SU-DHL-6 (cell line): ENCODE results near the gene DNMT1.

Source experiments
- H2AFZ ChIP-seq: fragments of 200-600 bp; sonication (generic); 2 replicates; pipeline ENCODE4 v1.6.1; 2014; ENCODE audit warnings: low read depth, mild to moderate bottlenecking, moderate library complexity, mixed read lengths, antibody characterized with exemption, low read length; ENCODE audit not compliant: severe bottlenecking
- H3F3A ChIP-seq: fragments of 200-600 bp; shearing (Covaris generic); 2 replicates; pipeline ENCODE4 v1.6.0; 2016; ENCODE audit warnings: antibody characterized with exemption, mild to moderate bottlenecking; ENCODE audit not compliant: insufficient read depth
- H3K27ac ChIP-seq: fragments of 200-600 bp; sonication (generic); 2 replicates; pipeline ENCODE4 v1.5.1; 2016; ENCODE audit warnings: low read depth, mild to moderate bottlenecking, low read length, moderate library complexity, mixed read lengths
- H3K27me3 ChIP-seq: fragments of 200-600 bp; sonication (generic), shearing (Covaris generic); 2 replicates; pipeline ENCODE4 v1.6.0; 2014; ENCODE audit warnings: mild to moderate bottlenecking, low read length
- H3K36me3 ChIP-seq: fragments of 200-600 bp; sonication (generic); 2 replicates; pipeline ENCODE4 v1.6.1; 2014; ENCODE audit warnings: mild to moderate bottlenecking, low read length, mixed read lengths
- H3K4me2 ChIP-seq: fragments of 300-600, 200-600 bp; shearing (Covaris generic), sonication (generic); 2 replicates; pipeline ENCODE4 v1.6.0; 2014; ENCODE audit warnings: low read length, low read depth, mild to moderate bottlenecking; ENCODE audit not compliant: poor library complexity, severe bottlenecking
- H3K4me3 ChIP-seq: fragments of 200-600 bp; sonication (generic); 2 replicates; pipeline ENCODE4 v1.5.1; 2014; ENCODE audit warnings: antibody characterized with exemption, low read length, mild to moderate bottlenecking, mixed read lengths; ENCODE audit not compliant: insufficient read depth, poor library complexity, severe bottlenecking
- H3K79me2 ChIP-seq: fragments of 200-600 bp; sonication (generic); 2 replicates; pipeline ENCODE4 v1.6.1; 2014; ENCODE audit warnings: mild to moderate bottlenecking, low read length, moderate library complexity; ENCODE audit not compliant: insufficient read depth
- H3K9ac ChIP-seq: fragments of 200-600 bp; sonication (generic); 2 replicates; pipeline ENCODE4 v1.7.0; 2014; ENCODE audit warnings: mild to moderate bottlenecking, low read length
- H3K9me2 ChIP-seq: fragments of 200-600 bp; sonication (generic); replicated peaks from 2 replicates; pipeline ENCODE4 v1.6.1; 2014; ENCODE audit warnings: low read length; ENCODE audit not compliant: insufficient read depth
- H3K9me3 ChIP-seq: fragments of 200-600 bp; sonication (generic); 2 replicates; pipeline ENCODE4 v1.6.1; 2014; ENCODE audit warnings: low read length, mixed read lengths; ENCODE audit not compliant: insufficient read depth
- H4K20me1 ChIP-seq: fragments of 200-600 bp; sonication (generic); 2 replicates; pipeline ENCODE4 v1.6.1; 2014; ENCODE audit warnings: low read depth, mild to moderate bottlenecking, antibody characterized with exemption, low read length, moderate library complexity, mixed read lengths
- EZH2phosphoT487 ChIP-seq: fragments of 200-600 bp; sonication (generic), shearing (Covaris generic); conservative IDR thresholded peaks from 2 replicates; pipeline ENCODE4 v1.6.1; 2018; ENCODE audit warnings: mild to moderate bottlenecking, antibody characterized with exemption, low read length, moderate library complexity, mixed read lengths
- TF ChIP-seq, protein P1 (sequence below): fragments of 200-600 bp; sonication (generic); IDR thresholded peaks from one replicate; pipeline ENCODE4 v1.5.1; 2017; ENCODE audit warnings: antibody characterized with exemption, mild to moderate bottlenecking, low read length, moderate library complexity; ENCODE audit not compliant: insufficient read depth, poor library complexity, severe bottlenecking

DNMT1 gene

GRCh38 chr19:10184636-10185035 is 10.1 kb downstream of the DNMT1 start:
- no peak overlapping the region for H2AFZ ChIP-seq
- H3K27me3 ChIP-seq: no peaks in the 10 kb centered on the region
- no peak overlapping the region for H3K4me3 ChIP-seq
- no peaks in the 10 kb centered on the region for H3K9me2 ChIP-seq
- peaks cover 11% of the 10 kb centered on the region; the same call in 1 of the 2 replicates for H3K36me3 ChIP-seq
- H3K9ac ChIP-seq: no peak overlapping the region
- no peaks in the 10 kb centered on the region for H3K9me3 ChIP-seq
- peaks cover 94% of the 10 kb centered on the region for H3K79me2 ChIP-seq
- H3K27ac ChIP-seq: no peak overlapping the region
- H3F3A ChIP-seq: peaks cover 13% of the 10 kb centered on the region; the same call in 1 of the 2 replicates
- no peak overlapping the region for H3K4me2 ChIP-seq
- H4K20me1 ChIP-seq: peaks cover 18% of the 10 kb centered on the region
- TF ChIP-seq, protein P1, sequence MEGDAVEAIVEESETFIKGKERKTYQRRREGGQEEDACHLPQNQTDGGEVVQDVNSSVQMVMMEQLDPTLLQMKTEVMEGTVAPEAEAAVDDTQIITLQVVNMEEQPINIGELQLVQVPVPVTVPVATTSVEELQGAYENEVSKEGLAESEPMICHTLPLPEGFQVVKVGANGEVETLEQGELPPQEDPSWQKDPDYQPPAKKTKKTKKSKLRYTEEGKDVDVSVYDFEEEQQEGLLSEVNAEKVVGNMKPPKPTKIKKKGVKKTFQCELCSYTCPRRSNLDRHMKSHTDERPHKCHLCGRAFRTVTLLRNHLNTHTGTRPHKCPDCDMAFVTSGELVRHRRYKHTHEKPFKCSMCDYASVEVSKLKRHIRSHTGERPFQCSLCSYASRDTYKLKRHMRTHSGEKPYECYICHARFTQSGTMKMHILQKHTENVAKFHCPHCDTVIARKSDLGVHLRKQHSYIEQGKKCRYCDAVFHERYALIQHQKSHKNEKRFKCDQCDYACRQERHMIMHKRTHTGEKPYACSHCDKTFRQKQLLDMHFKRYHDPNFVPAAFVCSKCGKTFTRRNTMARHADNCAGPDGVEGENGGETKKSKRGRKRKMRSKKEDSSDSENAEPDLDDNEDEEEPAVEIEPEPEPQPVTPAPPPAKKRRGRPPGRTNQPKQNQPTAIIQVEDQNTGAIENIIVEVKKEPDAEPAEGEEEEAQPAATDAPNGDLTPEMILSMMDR: no peak
- TF ChIP-seq EZH2phosphoT487: no peak

DNA sequence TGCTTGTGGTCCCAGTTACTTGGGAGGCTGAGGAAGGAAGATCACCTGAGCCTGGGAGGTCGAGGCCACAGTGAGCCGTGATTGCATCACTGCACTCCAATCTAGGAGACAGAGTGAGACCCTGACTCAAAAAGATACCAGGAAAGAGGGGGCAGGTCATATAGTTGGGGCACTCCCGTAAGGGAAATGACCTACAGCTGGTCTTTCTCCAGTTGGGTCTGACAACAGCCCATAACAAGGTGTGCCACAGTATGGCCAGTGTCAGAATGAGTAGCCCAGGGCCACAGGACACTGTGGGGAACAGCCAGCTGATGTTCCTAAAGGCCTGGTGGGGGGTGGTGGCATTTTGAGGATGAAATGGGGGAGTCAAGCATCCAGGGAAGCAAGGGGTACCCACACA is 10.8 kb downstream of the DNMT1 start:
- TF ChIP-seq EZH2phosphoT487: no peak
- TF ChIP-seq, protein P1: no peak
- H3K4me3 ChIP-seq: no peak overlapping the region
- H3K4me2 ChIP-seq: no peak overlapping the region
- H3K9me3 ChIP-seq: no peaks in the 10 kb centered on the region
- H4K20me1 ChIP-seq: peaks cover 18% of the 10 kb centered on the region
- peaks cover 92% of the 10 kb centered on the region for H3K79me2 ChIP-seq
- H3K9me2 ChIP-seq: no peaks in the 10 kb centered on the region
- H3F3A ChIP-seq: peaks cover 13% of the 10 kb centered on the region; the same call in 1 of the 2 replicates
- no peaks in the 10 kb centered on the region for H3K27me3 ChIP-seq
- no peak overlapping the region for H3K27ac ChIP-seq
- no peak overlapping the region for H2AFZ ChIP-seq
- H3K9ac ChIP-seq: no peak overlapping the region
- H3K36me3 ChIP-seq: peaks cover 16% of the 10 kb centered on the region; the same call in 1 of the 2 replicates

DNA sequence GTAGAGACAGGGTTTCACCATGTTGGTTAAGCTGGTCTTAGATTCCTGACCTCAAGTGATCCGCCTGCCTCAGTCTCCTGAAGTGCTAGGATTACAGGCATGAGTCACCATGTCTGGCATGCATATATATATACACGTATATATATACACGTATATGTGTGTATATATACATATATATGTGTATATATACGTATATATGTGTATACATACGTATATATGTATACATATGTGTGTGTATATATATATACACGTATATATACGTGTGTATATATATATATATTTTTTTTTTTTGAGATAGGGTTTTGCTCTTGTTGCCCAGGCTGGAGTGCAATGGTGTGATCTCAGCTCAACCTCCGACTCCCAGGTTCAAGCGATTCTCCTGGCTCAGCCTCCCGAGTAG is 11.9 kb downstream of the DNMT1 start:
- Histone ChIP-seq H2AFZ (no peak overlapping the region), H3K9me3 (no peaks in the 10 kb centered on the region), H3K4me2 (no peak overlapping the region), H4K20me1 (peaks cover 12% of the 10 kb centered on the region), H3K79me2 (peaks cover 81% of the 10 kb centered on the region), H3K4me3 (no peak overlapping the region), H3K27ac (no peak overlapping the region), H3K36me3 (peaks cover 16% of the 10 kb centered on the region; the same call in 1 of the 2 replicates), H3K9ac (no peak overlapping the region), H3K27me3 (no peaks in the 10 kb centered on the region), H3F3A (peaks cover 7% of the 10 kb centered on the region; the same call in 1 of the 2 replicates), H3K9me2 (no peaks in the 10 kb centered on the region)
- TF ChIP-seq, protein P1: no peak
- no peak for TF ChIP-seq EZH2phosphoT487

DNA sequence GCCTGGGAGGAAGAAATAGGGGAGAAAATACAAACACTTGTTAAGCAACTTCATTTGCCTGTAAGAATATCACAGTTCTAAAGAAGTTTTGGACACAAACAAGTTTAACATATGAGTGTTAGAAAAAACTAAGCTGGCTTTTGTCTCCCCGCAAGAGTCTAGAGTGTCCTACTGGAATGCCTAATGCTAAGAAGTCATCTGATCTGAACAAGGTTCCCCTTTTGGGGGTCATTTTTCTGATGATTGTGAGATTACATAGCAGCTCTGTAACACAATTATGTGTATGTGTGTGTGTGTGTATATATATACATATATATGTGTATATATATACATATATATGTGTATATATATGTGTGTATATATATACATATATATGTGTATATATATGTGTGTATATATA is 12.7 kb downstream of the DNMT1 start:
- Histone ChIP-seq H3K4me2 (no peak overlapping the region), H3K36me3 (peaks cover 21% of the 10 kb centered on the region), H3K9me2 (no peaks in the 10 kb centered on the region), H3K79me2 (peaks cover 79% of the 10 kb centered on the region), H3K9ac (no peak overlapping the region), H3K9me3 (no peaks in the 10 kb centered on the region), H3K4me3 (no peak overlapping the region), H2AFZ (no peak overlapping the region), H3F3A (peaks cover 5% of the 10 kb centered on the region; the same call in 1 of the 2 replicates), H4K20me1 (peaks cover 10% of the 10 kb centered on the region), H3K27me3 (no peaks in the 10 kb centered on the region), H3K27ac (no peak overlapping the region)
- TF ChIP-seq, protein P1: no peak
- no peak for TF ChIP-seq EZH2phosphoT487
